ENCODE data around the gene MTFMT. TPM values are rescaled to one million over a fixed set of nuclear protein-coding genes. Genes with fewer than 3 reads are reported as not detected.

Gene MTFMT
- total and polyA plus RNA-seq, 7 experiments from 2014 or later: 7.1 to 24.8 (median 18.1) TPM

GRCh38 chr15:64969401-64969800 is 60.0 kb downstream of the MTFMT start:
- ATAC-seq (no peak), DNase-seq (no peak)
- H3K9me3 ChIP-seq (ENCODE audit: control insufficient read depth in 2 of 3, low read length in 3 of 3): no peaks in the 10 kb centered on the region
- ChIA-PET CTCF (no interaction called here), POLR2A (no interaction called here)
- intact Hi-C loops (cut with micrococcal nuclease): no loop called here
- Mint-ChIP-seq H3K27ac (no peak overlapping the region), H3K4me1 (no peaks in the 10 kb centered on the region), H3K27me3 (no peaks in the 10 kb centered on the region), H3K36me3 (peaks cover 3 to 44% (median 24%) of the 10 kb centered on the region in 5 donors), H3K9me3 (no peaks in the 10 kb centered on the region), H3K4me3 (no peak overlapping the region)
- no peak overlapping the region for H3K27ac ChIP-seq (ENCODE audit: low read depth, low read length)
- no peak overlapping the region for H3K4me3 ChIP-seq (ENCODE audit: low read length)
- H3K4me1 ChIP-seq (ENCODE audit: control insufficient read depth in 2 of 2, insufficient read depth in 2 of 2, low read length in 2 of 2): no peaks in the 10 kb centered on the region
- peaks cover 13 to 72% (median 17%) of the 10 kb centered on the region in 3 experiments for H3K36me3 ChIP-seq (ENCODE audit: control insufficient read depth in 2 of 3, insufficient read depth in 3 of 3, low read length in 3 of 3)
- H3K27me3 ChIP-seq (ENCODE audit: control insufficient read depth in 2 of 2, insufficient read depth in 2 of 2, low read length in 2 of 2): no peaks in the 10 kb centered on the region

- Mint-ChIP-seq H3K4me1 (peaks cover 0 to 1% (median 0%) of the 10 kb centered on the region in 7 donors), H3K9me3 (no peaks in the 10 kb centered on the region), H3K27ac (no peak overlapping the region), H3K4me3 (no peak overlapping the region), H3K27me3 (no peaks in the 10 kb centered on the region), H3K36me3 (peaks cover 11 to 68% (median 33%) of the 10 kb centered on the region in 5 donors)
- Histone ChIP-seq H3K9me3 (ENCODE audit: control insufficient read depth in 2 of 3, low read length in 3 of 3) (no peaks in the 10 kb centered on the region), H3K36me3 (ENCODE audit: control insufficient read depth in 2 of 3, insufficient read depth in 3 of 3, low read length in 3 of 3) (peaks cover 10 to 82% (median 11%) of the 10 kb centered on the region in 3 experiments), H3K27ac (ENCODE audit: low read depth, low read length) (no peak overlapping the region), H3K27me3 (ENCODE audit: control insufficient read depth in 2 of 2, insufficient read depth in 2 of 2, low read length in 2 of 2) (no peaks in the 10 kb centered on the region), H3K4me1 (ENCODE audit: control insufficient read depth in 2 of 2, insufficient read depth in 2 of 2, low read length in 2 of 2) (no peaks in the 10 kb centered on the region), H3K4me3 (ENCODE audit: low read length) (no peak overlapping the region)
- intact Hi-C loops (cut with micrococcal nuclease): no loop called here
- DNase-seq (no peak), ATAC-seq (no peak)
- ChIA-PET POLR2A (no interaction called here), CTCF (no interaction called here)
Observed at GRCh38 chr15:64961013-64961412, 68.4 kb downstream of the MTFMT start.

GRCh38 chr15:64960153-64960552 is 69.3 kb downstream of the MTFMT start:
- CTCF ChIA-PET: no interaction called here
- no peaks in the 10 kb centered on the region for H3K9me3 Mint-ChIP-seq

DNA sequence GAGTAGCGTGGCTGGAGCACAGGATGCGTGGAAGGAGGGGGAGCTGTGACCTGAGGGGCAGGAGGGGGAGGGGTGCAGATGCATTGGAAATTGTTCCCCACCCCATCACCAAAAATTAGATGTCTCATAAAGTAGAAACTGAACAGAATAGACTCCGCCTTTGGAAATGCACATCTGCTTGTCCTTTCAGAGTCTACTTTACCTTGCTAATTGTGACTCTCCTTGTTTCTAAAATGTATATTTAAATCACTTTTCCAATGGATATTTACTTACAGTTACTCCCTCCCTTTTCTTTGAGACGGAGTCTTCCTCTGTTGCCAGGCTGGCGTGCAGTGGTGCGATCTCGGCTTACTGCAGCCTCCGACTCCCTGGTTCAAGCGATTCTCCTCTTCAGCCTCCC is 70.3 kb downstream of the MTFMT start:
- intact Hi-C loops (cut with micrococcal nuclease): no loop called here
- H3K36me3 ChIP-seq (ENCODE audit: control insufficient read depth in 2 of 3, insufficient read depth in 3 of 3, low read length in 3 of 3): peaks cover 3 to 76% (median 11%) of the 10 kb centered on the region in 3 experiments
- POLR2A ChIA-PET: no interaction called here

More at GRCh38 chr15:64960153-64960552, 69.3 kb downstream of the MTFMT start:
- Histone ChIP-seq H3K27me3 (ENCODE audit: control insufficient read depth in 2 of 2, insufficient read depth in 2 of 2, low read length in 2 of 2) (no peaks in the 10 kb centered on the region), H3K36me3 (ENCODE audit: control insufficient read depth in 2 of 3, insufficient read depth in 3 of 3, low read length in 3 of 3) (peaks cover 7 to 85% (median 11%) of the 10 kb centered on the region in 3 experiments), H3K9me3 (ENCODE audit: control insufficient read depth in 2 of 3, low read length in 3 of 3) (no peaks in the 10 kb centered on the region), H3K4me1 (ENCODE audit: control insufficient read depth in 2 of 2, insufficient read depth in 2 of 2, low read length in 2 of 2) (no peaks in the 10 kb centered on the region), H3K27ac (ENCODE audit: low read depth, low read length) (no peak overlapping the region), H3K4me3 (ENCODE audit: low read length) (no peak overlapping the region)
- intact Hi-C loops (cut with micrococcal nuclease): no loop called here
- peaks cover 0 to 1% (median 0%) of the 10 kb centered on the region in 7 donors for H3K4me1 Mint-ChIP-seq
- DNase-seq: no peak
- no peaks in the 10 kb centered on the region for H3K27me3 Mint-ChIP-seq
- POLR2A ChIA-PET: no interaction called here
- H3K27ac Mint-ChIP-seq: peak overlapping the region in 1 of 9 donors; percentile 17
- no peak overlapping the region for H3K4me3 Mint-ChIP-seq
- H3K36me3 Mint-ChIP-seq: peaks cover 11 to 69% (median 33%) of the 10 kb centered on the region in 5 donors
- ATAC-seq: no peak

DNA sequence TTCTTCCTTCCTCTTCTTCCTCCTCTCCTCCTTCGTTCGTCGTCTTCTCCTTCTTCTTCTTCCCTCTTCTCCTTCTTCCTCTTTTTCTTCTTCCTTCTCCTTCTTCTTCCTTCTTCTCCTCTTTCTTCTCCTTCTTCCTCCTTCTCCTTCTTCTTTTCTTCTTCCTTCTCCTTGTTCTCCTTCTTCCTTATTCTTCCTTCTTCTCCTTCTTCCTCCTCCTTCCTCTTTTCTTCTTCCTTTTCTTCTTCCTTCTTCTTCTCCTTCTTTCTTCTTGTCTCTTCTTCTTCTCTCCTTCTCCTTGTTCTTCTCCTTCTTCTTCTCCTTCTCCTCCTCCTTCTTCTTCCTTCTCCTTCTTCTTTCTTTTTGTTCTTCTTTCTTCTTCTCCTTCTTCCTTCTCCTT is 75.0 kb downstream of the MTFMT start:
- intact Hi-C loops (cut with micrococcal nuclease): no loop called here
- POLR2A ChIA-PET: no interaction called here
- Histone ChIP-seq H3K27ac (ENCODE audit: low read depth, low read length) (no peak overlapping the region), H3K9me3 (ENCODE audit: control insufficient read depth in 2 of 3, low read length in 3 of 3) (no peaks in the 10 kb centered on the region), H3K4me1 (ENCODE audit: control insufficient read depth in 2 of 2, insufficient read depth in 2 of 2, low read length in 2 of 2) (no peaks in the 10 kb centered on the region), H3K27me3 (ENCODE audit: control insufficient read depth in 2 of 2, insufficient read depth in 2 of 2, low read length in 2 of 2) (no peaks in the 10 kb centered on the region), H3K36me3 (ENCODE audit: control insufficient read depth in 2 of 3, insufficient read depth in 3 of 3, low read length in 3 of 3) (peaks cover 0 to 32% (median 3%) of the 10 kb centered on the region in 3 experiments), H3K4me3 (ENCODE audit: low read length) (no peak overlapping the region)
- Mint-ChIP-seq H3K36me3 (peaks cover 4 to 25% (median 11%) of the 10 kb centered on the region in 5 donors), H3K27ac (peak overlapping the region in 8 of 9 donors; percentile 59 to 92 (median 78)), H3K27me3 (no peaks in the 10 kb centered on the region), H3K4me3 (no peak overlapping the region), H3K4me1 (peaks cover 0 to 42% (median 38%) of the 10 kb centered on the region in 7 donors), H3K9me3 (peaks cover 0 to 6% (median 0%) of the 10 kb centered on the region in 11 donors)
- DNase-seq: no peak
- ATAC-seq: no peak
- CTCF ChIA-PET: no interaction called here

More for the DNA sequence above, 70.3 kb downstream of the MTFMT start:
- no peaks in the 10 kb centered on the region for H3K27me3 ChIP-seq (ENCODE audit: control insufficient read depth in 2 of 2, insufficient read depth in 2 of 2, low read length in 2 of 2)
- no peaks in the 10 kb centered on the region for H3K27me3 Mint-ChIP-seq
- no peak overlapping the region for H3K27ac ChIP-seq (ENCODE audit: low read depth, low read length)
- H3K4me3 ChIP-seq (ENCODE audit: low read length): no peak overlapping the region
- CTCF ChIA-PET: no interaction called here
- no peaks in the 10 kb centered on the region for H3K4me1 ChIP-seq (ENCODE audit: control insufficient read depth in 2 of 2, insufficient read depth in 2 of 2, low read length in 2 of 2)
- peaks cover 11 to 59% (median 30%) of the 10 kb centered on the region in 5 donors for H3K36me3 Mint-ChIP-seq
- H3K9me3 ChIP-seq (ENCODE audit: control insufficient read depth in 2 of 3, low read length in 3 of 3): no peaks in the 10 kb centered on the region
- H3K9me3 Mint-ChIP-seq: peaks cover 0 to 3% (median 0%) of the 10 kb centered on the region in 11 donors
- DNase-seq (no peak), ATAC-seq (no peak)
- H3K4me1 Mint-ChIP-seq: peaks cover 0 to 11% (median 9%) of the 10 kb centered on the region in 7 donors
- H3K4me3 Mint-ChIP-seq: no peak overlapping the region
- H3K27ac Mint-ChIP-seq: peak overlapping the region in 2 of 9 donors; percentile 37 to 53

DNA sequence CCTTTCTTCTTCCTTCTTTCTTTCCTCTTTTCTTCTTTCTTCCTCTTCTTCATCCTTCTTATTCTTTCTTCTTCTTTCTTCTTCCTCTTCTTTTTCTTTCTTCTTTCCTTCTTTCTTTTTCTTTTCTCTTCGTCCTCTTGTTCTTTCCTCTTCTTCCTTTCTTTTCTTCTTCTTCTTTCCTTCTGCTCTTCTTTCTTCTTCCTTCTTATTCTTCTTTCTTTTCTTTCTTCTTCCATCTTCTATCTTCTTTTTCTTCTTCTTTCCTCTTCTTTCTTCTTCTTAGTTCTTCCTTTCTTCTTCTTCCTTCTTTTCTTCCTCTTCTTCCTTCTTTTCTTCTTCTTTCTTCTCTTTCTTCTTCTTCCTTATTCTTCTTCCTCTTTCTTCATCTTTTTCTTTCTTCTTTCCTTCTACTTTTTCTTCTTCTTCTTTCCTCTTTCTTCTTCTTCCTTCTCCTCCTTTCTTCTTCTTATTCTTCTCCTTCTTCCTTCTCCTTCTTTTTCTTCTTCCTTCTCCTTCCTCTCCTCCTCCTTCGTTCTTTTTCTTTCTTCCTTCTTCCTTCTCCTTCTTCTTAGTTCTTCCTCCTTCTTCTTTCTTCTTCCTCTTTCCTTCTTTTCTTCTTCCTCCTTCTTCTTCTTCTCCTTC is 77.5 kb downstream of the MTFMT start:
- ChIA-PET POLR2A (no interaction called here), CTCF (no interaction called here)
- Mint-ChIP-seq H3K4me3 (no peak overlapping the region), H3K36me3 (peaks cover 0 to 14% (median 4%) of the 10 kb centered on the region in 5 donors), H3K27ac (peak overlapping the region in 7 of 9 donors; percentile 51 to 78 (median 62)), H3K4me1 (peaks cover 0 to 42% (median 38%) of the 10 kb centered on the region in 7 donors), H3K27me3 (no peaks in the 10 kb centered on the region), H3K9me3 (peaks cover 0 to 6% (median 0%) of the 10 kb centered on the region in 11 donors)
- Histone ChIP-seq H3K4me1 (ENCODE audit: control insufficient read depth in 2 of 2, insufficient read depth in 2 of 2, low read length in 2 of 2) (no peaks in the 10 kb centered on the region), H3K4me3 (ENCODE audit: low read length) (no peak overlapping the region), H3K9me3 (ENCODE audit: control insufficient read depth in 2 of 3, low read length in 3 of 3) (no peaks in the 10 kb centered on the region), H3K36me3 (ENCODE audit: control insufficient read depth in 2 of 3, insufficient read depth in 3 of 3, low read length in 3 of 3) (peaks cover 0 to 15% (median 0%) of the 10 kb centered on the region in 3 experiments), H3K27ac (ENCODE audit: low read depth, low read length) (no peak overlapping the region), H3K27me3 (ENCODE audit: control insufficient read depth in 2 of 2, insufficient read depth in 2 of 2, low read length in 2 of 2) (no peaks in the 10 kb centered on the region)
- no peak for ATAC-seq
- intact Hi-C loops (cut with micrococcal nuclease): no loop called here
- no peak for DNase-seq
